Ramos (cell line): ENCODE measurements around the gene CLIC3.
"Not testable (repeated sequence)": the region's sequence is repeated elsewhere in the genome, so short reads cannot be mapped to it uniquely, and the experiment has no call there.

Experiments
- in situ Hi-C: fragments of 300-500 bp; cut with MboI; formaldehyde crosslinking; loops from one replicate; pipeline ENCODE4 v1.14.3; 2022; ENCODE audit warnings: low sequenced_read_pairs; ENCODE audit not compliant: unreplicated experiment

The CLIC3 gene

GRCh38 chr9:137007108-137007815 lies 10.9 kb upstream of the CLIC3 start:
- in situ Hi-C loops, result no loop called here

- in situ Hi-C loops, result no loop called here
These were observed 10.0 kb upstream of the CLIC3 start for GRCh38 chr9:137006116-137007003.

DNA sequence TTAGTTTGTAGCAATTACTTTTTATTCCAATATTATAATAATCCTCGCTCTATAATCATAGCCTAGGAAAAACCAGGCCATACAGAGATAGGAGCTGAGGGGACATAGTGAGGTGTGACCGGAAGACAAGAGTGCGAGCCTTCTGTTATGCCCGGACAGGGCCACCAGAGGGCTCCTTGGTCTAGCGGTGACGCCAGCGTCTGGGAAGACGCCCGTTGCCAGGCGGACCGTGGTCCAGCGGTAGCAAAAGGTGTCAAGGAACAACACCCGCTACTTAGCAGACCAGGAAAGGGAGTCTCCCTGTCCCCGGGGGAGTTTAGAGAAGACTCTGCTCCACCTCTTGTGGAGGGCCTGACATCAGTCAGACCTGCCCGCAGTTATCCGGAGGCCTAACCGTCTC lies 7.9 kb upstream of the CLIC3 start:
- in situ Hi-C loops, result not testable (repeated sequence)

DNA sequence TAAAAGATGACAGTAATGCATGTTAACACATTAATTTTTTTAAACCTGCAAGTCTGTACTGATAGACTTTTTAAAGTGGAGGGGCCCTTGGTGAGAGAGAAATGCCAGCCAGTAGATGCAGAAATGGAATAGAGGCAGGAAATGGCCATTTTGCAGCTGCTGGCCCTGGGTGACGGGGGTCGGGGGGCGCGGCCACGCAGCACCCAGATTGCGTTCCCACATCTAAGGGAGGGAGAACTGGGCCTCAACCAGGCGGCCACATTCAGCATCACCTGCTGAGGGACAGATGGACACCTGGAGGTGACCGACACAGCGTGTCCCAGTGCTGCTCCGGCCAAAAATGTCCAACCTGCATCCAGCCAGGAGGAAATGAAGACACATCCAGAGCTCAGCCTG lies 6.3 kb upstream of the CLIC3 start:
- in situ Hi-C loops, result no loop called here

- in situ Hi-C loops, result no loop called here
These were observed 5.7 kb upstream of the CLIC3 start for GRCh38 chr9:137001857-137002645.

DNA sequence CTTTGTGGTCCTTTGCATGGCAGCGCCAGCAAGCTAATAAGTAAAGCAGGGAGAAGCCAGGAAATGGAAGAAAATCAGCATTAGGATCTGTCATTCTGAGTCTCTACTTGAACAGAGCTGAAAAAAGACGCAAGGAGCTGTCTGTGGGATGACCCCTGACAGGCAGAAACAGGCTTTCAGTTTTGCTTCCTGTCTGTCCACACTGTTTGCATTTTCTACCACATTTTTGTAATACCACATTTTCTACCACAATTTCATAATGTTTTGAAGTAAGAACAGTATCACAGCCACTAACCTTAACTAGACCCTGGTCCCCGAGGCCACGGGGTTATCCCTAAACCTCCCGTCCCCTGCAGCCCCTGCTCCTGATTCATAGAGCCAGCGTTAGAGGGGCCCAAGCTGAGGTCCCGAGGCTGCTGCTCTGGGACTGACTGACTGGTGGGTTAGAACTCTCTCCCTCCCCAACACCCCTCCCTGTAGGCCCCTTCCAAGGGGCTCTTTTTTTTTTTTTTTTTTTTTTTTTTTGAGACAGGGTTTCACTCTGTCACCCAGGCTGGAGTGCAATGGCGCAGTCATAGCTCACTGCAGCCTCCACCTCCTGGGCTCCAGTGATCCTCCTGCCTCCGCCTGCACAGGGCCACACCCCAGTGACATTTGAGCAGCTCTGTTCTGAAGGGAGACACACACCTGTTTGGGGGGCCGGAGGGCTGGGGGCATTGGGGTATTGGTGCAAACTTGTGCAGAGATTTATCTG lies 4.0 kb upstream of the CLIC3 start:
- in situ Hi-C loops, result no loop called here

DNA sequence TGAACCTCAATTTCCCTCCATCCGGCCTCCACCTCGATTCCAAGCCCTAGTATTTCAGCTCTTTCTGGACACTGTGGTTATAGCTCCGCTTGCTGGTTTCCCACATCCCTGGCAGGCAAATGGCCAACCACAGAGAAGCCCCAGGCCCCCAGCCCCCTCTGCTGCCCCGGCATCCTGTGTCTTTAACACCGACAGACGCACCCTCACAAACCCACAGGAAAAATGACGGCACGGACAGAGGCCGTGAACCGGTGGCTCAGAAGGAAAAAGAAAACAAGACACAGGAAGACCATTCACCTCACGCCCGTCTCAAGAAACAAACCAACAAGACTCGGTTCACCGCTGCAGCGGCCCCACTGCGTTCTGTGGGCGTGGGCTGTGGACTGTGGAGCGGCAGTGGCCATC lies 1.5 kb upstream of the CLIC3 start:
- in situ Hi-C loops, result no loop called here

- in situ Hi-C loops, result no loop called here
These were observed 1.0 kb upstream of the CLIC3 start for GRCh38 chr9:136997371-136997770.

DNA sequence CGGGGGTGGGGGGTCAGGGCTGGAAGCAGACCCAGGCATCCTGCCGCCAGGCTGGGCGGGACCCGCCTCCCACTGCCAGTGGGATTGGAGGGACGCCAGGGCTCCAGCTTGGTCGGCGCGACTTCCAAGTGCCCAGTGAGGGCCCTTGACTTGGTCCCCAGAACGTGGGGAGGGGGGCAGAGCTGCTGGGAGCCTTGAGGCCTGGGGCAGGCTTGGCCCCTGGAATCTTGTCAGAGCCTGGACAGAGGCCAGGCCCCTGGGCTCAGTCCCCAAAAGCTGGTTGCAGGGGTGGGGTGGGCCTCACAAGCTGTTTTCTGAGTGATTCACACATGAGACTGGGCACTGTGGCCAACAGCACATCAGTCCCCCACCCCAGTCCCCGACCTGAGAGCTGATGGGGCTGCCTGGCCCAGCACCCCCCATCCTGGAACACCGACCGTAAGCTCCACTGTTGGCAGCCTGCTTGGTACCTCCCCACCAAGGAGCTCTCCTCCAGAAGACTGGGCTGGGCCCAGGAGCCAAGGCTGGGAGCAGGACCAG lies 526 bp downstream of the CLIC3 start:
- in situ Hi-C loops, result no loop called here

GRCh38 chr9:136995362-136995761 lies 1.0 kb downstream of the CLIC3 start:
- in situ Hi-C loops, result no loop called here

GRCh38 chr9:136994888-136995230 lies 1.5 kb downstream of the CLIC3 start:
- in situ Hi-C loops, result no loop called here

DNA sequence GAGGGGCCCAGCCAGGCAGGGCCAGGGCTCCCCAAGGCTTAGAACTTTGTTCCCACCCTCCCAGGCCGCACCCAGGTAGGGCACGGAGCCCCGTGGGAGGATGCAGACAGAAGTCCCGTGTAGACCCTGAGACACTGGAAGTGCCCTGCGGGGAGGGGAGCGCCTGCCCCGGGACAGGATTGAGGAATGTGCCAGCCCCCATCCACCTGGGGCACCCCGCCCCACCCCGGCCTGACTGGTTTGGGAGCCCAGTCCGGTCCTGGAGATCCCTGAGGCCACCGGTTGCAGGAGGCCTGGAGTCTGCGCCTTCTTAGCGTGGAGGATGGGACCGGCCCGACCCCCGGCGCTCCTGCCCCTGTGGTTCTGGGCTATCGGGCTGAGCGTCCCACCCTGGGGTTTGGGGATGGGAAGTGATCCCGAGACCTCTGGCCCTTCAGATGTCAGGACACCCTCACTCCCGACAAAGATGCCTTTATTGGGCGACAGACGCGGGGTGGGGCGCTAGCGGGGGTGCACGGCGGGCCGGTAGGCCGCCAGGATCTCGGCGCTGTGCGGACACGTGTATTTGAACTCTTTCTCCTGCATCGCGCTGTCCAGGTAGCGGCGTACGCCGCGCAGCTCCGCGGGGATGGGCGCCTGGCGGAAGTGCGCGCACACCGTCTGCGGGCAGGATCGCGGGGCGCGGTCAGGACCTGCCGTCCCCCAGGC lies 2.0 kb downstream of the CLIC3 start:
- in situ Hi-C loops, result no loop called here

DNA sequence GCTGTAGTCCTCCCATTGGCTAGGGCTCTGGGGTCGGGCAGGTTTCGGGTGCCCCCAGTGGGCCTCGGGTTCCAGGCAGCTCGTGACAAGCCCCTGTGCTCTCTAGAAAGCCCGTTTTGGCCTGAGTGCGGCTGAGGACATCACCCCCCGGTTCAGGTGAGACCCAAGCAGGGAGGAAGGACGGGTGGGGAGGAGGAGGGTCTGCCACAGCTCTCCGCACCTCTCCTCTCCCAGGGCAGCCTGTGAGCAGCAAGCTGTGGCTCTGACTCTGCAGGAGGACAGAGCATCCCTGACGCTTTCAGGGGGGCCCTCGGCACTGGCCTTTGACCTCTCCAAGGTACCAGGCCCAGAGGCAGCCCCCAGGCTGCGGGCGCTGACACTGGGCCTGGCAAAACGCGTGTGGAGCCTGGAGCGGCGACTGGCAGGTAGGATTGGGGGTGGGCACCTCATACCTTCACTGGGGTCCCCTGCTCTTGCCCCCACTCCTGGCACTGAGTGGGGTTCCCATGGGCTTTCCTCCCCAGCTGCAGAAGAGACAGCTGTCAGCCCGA lies 3.5 kb downstream of the CLIC3 start:
- in situ Hi-C loops, result no loop called here

- in situ Hi-C loops, result no loop called here
These were observed 4.2 kb downstream of the CLIC3 start, which contains the start of gene PAXX for GRCh38 chr9:136991993-136992818. Gene PAXX (plus strand): TSS chr9:136992422. CDS start chr9:136992444, 22 bp downstream.

DNA sequence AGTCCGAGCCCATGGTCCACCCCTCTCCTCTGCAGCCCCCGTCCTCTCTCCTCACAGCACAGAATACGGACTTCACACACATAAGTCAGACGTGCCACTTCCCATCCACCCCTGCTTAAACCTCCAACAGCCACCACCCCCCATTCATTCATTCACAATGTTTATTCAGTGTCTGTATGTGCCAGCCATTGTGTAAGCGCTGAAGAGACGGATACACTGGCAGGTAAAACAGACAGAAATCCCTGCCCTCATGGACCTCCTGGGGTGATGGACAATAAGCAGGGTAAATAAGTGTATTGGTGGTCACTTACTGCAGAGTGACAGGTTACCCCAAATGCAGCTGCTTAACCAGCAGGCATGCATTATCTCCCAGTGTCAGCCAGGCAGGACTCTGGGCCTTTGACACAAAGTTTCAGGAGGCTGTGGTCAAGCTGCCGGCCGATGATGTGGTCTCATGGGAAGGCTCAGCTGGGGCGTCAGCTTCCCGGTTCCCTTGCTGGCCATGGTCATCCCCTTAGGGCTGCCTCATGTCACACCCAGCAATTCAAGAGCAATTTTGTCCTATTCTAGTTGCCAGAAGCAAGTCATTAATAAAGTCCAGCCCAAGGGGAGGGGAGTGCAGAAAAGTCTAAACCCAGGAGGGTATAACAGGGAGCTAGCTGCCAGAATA lies 6.0 kb downstream of the CLIC3 start:
- in situ Hi-C loops, result no loop called here

DNA sequence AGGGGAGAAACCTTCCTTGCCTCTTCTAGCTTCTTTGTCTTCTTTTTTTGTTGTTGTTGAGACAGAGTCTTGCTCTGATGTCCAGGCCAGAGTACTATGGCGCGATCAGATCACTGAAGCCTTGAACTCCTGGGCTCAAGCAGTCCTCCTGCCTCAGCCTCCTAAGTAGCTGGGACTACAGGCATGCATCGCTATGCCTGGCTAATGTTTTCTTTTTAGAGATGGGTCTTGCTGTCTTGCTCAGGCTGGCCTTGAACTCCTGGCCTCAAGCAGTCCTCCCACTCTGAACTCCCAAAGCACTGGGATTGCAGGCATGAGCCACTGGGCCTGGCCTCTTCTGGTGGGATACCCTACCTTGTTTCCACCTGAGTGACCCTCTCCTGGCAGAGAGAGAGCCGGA lies 7.5 kb downstream of the CLIC3 start:
- in situ Hi-C loops, result no loop called here

- in situ Hi-C loops, result no loop called here
These were observed 10.5 kb downstream of the CLIC3 start for GRCh38 chr9:136985853-136986252.
